Activated CD4-positive, alpha-beta T cell treated with anti-CD3 and anti-CD28 coated beads, Interleukin-2, amount 10 ng/mL, durations not matched to agents 7 days and 5 days (primary cell): Measurements from ENCODE around the gene CNOT3. TPM values are rescaled to one million over a fixed set of nuclear protein-coding genes. Genes with fewer than 3 reads are reported as not detected.
"Not testable (repeated sequence)": the region's sequence is repeated elsewhere in the genome, so short reads cannot be mapped to it uniquely, and the experiment has no call there.

Experiments used
- CTCF ChIA-PET: fragments of 350-600 bp; sonication (Branson Sonifier 250); formaldehyde crosslinking; loops from one replicate; lab custom pipeline; 2021; ENCODE audit warnings: antibody characterized with exemption; lab: Charles Lee
- POLR2A ChIA-PET: fragments of 350-600 bp; sonication (Branson Sonifier 250); formaldehyde crosslinking; loops from one replicate; lab custom pipeline; 2021; ENCODE audit warnings: antibody characterized with exemption; lab: Charles Lee
- DNase-seq: peaks from one replicate; pipeline ENCODE4 v3.0.0-alpha.2; 2020
- H3K27ac Mint-ChIP-seq: one replicate; pipeline ENCODE4 v1.8.0; 2021; ENCODE audit warnings: mild to moderate bottlenecking, moderate library complexity, mixed read lengths
- H3K27me3 Mint-ChIP-seq: one replicate; pipeline ENCODE4 v1.8.0; 2021; ENCODE audit warnings: mixed read lengths
- H3K36me3 Mint-ChIP-seq: one replicate; pipeline ENCODE4 v1.8.0; 2021; ENCODE audit warnings: low read depth, mixed read lengths
- H3K4me1 Mint-ChIP-seq: one replicate; pipeline ENCODE4 v1.8.0; 2021; ENCODE audit warnings: mixed read lengths
- H3K4me3 Mint-ChIP-seq: one replicate; pipeline ENCODE4 v1.8.0; 2021; ENCODE audit warnings: mild to moderate bottlenecking, moderate library complexity, mixed read lengths
- H3K9me3 Mint-ChIP-seq: one replicate; pipeline ENCODE4 v1.8.0; 2021; ENCODE audit warnings: mixed read lengths
- total RNA-seq, 2 experiments: library from RNA; stranded (reverse); gene quantifications; one replicate each; pipeline ENCODE4 v1.2.3, GENCODE V29; 2021

CNOT3 gene
- total RNA-seq, 2 experiments from 2014 or later = 63.7 to 64.8 TPM

DNA sequence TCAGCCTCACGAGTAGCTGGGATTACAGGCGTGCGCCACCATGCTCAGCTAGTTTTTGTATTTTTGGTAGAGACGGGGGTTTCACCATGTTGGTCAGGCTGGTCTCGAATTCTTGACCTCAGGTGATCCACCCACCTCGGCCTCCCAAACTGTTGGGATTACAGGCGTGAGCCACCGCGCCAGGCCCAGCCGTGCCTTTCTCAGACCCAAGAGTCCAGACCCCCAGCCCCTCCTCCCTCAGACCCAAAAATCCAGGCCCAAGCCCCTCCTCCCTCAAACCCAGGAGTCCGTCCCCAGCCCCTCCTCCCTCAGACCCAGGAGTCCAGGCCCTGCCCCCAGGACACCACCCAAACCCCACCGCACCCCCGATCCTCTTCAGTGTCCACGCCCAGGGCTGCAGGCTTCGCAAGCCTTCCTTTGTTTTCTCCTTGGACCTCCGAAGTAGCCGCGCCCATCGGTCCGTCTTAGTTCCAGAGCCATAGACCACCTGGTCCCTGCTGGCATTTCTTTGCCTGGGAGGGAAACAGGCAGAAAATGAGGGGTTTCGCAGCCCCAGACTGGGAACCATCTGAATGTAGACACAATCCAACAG, 31.7 kb downstream of the CNOT3 start:
- H3K4me3 Mint-ChIP-seq = no peak overlapping the region
- no peaks in the 10 kb centered on the region for H3K9me3 Mint-ChIP-seq
- CTCF ChIA-PET = interaction anchor here (0.5 to 3.9 kb wide), 8 partner anchors 10 to 824 kb away, joined by 3 to 27 read pairs (median 5); partner anchors contain the start of genes CNOT3, LENG1 and MBOAT7
- no peaks in the 10 kb centered on the region for H3K27me3 Mint-ChIP-seq
- no peak for DNase-seq
- H3K36me3 Mint-ChIP-seq = no peaks in the 10 kb centered on the region
- POLR2A ChIA-PET = no interaction called here
- no peak overlapping the region for H3K27ac Mint-ChIP-seq
- peaks cover 17% of the 10 kb centered on the region for H3K4me1 Mint-ChIP-seq

DNA sequence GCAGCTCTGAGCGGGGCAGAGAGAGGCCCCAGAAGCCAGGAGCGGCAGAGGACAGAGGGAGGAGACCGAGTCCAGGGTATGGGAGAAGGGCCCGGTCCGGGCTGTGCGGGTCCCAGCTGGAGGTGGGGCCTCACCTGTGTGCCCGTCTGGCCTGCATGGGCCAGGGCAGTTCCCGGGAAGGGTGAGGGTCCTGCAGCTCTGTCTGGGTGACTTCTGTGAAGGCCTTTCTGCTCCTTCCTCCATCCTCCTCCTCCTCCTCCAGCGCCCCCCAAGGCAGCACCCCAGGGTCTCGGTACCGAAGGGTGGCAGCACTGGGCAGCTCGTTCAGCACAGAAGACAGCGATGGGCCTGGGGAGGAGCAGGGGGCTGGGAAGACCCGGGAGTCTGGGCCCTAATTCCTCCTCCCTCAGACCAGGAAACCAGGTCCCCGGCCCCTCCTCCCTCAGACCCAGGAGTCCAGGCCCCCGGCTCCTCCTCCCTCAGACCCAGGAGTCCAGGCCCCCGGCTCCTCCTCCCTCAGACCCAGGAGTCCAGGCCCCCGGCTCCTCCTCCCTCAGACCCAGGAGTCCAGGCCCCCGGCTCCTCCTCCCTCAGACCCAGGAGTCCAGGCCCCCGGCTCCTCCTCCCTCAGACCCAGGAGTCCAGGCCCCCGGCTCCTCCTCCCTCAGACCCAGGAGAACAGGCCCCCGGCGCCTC, 34.3 kb downstream of the CNOT3 start:
- DNase-seq, H3K36me3 Mint-ChIP-seq, H3K27me3 Mint-ChIP-seq, H3K9me3 Mint-ChIP-seq, POLR2A ChIA-PET, H3K27ac Mint-ChIP-seq, H3K4me3 Mint-ChIP-seq, H3K4me1 Mint-ChIP-seq: not testable (repeated sequence)
- CTCF ChIA-PET = interaction anchor here (3.9 kb wide), 1 partner anchor 16 kb away, joined by 27 read pairs; the partner anchor contains the start of gene MBOAT7

DNA sequence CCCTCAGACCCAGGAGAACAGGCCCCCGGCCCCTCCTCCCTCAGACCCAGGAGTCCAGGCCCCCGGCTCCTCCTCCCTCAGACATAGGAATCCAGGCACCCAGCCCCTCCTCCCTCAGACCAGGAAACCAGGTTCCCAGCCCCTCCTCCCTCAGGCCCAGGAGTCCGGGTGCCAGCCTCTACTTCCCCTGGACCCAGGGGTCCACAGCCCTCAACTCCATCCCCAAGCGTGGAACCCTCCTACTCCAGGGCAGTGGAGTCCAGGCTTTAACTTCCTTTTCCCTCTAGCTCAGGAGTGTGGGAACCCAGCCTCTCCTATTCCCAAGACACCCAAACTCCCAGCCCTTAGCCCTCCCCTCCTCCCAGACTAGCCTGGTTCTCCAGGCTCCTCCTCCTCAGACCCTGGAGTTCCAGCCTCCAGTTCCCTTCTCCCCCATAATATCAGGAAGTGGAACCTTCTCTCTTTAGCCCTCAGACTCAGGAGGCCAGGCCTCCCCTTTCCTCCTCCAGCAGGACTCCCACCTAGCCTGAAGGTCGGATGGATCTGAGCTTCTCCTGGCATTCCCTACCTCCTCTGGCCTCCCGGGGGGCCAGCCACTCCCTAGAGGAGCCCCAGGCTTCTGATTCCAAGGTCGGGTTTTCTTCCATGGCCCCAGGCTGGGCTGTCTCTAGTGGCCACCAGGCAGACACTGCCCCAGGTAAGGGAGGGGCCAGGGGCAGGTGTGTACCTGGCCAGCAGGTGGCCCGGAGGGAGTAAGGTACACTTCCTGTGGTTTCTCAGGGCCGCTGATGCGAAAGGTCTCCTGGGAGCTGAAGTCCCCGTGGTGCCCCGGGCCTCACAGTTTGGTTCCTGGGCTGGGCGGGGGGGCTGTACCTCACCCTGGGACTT, 35.2 kb downstream of the CNOT3 start, which contains the start of gene TMC4:
TSS of gene TMC4 (minus strand) at position 690 of the 888 bp plus-strand sequence. CDS start at position 647, 43 bp downstream.
- no peaks in the 10 kb centered on the region for H3K9me3 Mint-ChIP-seq
- no peak within 1 kb of the TSS for H3K27ac Mint-ChIP-seq
- POLR2A ChIA-PET = no interaction called here
- no peak within 1 kb of the TSS for H3K4me3 Mint-ChIP-seq
- H3K4me1 Mint-ChIP-seq = peaks cover 8% of the 10 kb centered on the region
- no peak for DNase-seq
- no peaks in the 10 kb centered on the region for H3K36me3 Mint-ChIP-seq
- no peaks in the 10 kb centered on the region for H3K27me3 Mint-ChIP-seq
- CTCF ChIA-PET = interaction anchor here (1.3 kb wide), 1 partner anchor 12 kb away, joined by 3 read pairs; no protein-coding TSS in a partner anchor

DNA sequence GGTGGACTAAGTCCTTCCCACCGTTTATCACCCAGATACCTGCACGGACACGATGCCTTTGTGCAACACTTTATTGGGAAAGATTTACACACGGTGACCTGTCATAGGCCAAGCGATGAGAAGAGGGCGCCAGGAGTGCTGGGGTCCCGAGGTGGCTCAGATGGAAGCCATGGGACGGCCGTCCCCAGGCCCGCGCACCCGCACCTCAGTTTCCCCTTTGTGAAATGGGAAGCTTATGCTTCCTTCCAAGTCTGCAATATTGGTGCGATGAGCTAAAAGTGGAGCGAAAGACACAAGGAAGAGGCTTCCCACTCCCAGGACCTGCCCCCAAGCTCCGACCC, 35.8 kb downstream of the CNOT3 start:
- Mint-ChIP-seq H3K4me3 (no peak overlapping the region), H3K27me3 (no peaks in the 10 kb centered on the region), H3K4me1 (peaks cover 4% of the 10 kb centered on the region), H3K27ac (no peak overlapping the region), H3K36me3 (peaks cover 4% of the 10 kb centered on the region), H3K9me3 (no peaks in the 10 kb centered on the region)
- ChIA-PET CTCF (interaction anchor here (1.3 kb wide), 1 partner anchor 11 kb away, joined by 3 read pairs; no protein-coding TSS in a partner anchor), POLR2A (no interaction called here)
- no peak for DNase-seq

DNA sequence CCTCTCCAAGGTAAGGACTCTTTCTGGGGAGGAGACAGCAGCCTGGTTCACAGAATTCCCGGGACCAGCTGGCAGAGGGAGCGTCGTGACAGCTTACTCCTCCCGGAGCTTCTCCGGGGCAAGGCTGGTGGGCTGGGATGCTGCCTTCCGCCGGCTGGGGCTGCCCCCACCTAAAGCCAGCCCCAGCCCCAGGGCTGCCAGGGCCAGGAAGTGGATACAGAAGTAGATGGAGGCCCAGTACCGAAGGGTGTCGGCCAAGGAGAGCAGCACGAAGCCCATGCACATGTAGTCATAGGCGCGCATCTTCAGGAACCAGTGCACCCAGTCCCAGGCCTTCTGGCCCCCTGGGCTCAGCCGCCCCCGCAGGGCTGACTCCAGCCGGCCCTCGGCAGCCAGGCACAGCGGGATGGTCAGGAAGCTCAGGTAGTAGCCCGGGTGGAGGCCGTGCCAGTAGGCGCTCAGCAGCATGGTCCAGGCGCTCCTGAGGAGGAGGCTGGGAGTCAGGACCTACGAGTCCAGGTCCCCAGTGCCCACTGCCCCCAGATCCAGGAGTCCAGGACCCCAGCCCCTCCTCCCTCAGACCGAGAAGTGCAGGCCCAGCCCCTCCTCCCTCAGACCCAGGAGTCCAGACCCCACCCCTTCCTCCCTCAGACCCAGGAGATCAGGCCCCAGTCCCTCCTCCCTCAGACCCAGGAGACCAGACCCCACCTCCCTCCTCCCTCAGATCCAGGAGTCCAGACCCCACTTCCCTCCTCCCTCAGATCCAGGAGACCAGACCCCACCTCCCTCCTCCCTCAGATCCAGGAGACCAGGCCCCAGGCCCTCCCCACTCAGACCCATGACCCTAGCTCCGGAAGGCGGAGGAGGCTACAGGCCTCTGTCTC, 36.6 kb downstream of the CNOT3 start:
- Mint-ChIP-seq H3K4me3 (no peak overlapping the region), H3K36me3 (peaks cover 5% of the 10 kb centered on the region), H3K27ac (no peak overlapping the region), H3K9me3 (no peaks in the 10 kb centered on the region), H3K4me1 (peaks cover 2% of the 10 kb centered on the region), H3K27me3 (no peaks in the 10 kb centered on the region)
- DNase-seq = no peak
- ChIA-PET POLR2A (no interaction called here), CTCF (interaction anchor here (1.2 to 1.3 kb wide), 2 partner anchors 10 to 12 kb away, joined by 3 read pairs; no protein-coding TSS in a partner anchor)

DNA sequence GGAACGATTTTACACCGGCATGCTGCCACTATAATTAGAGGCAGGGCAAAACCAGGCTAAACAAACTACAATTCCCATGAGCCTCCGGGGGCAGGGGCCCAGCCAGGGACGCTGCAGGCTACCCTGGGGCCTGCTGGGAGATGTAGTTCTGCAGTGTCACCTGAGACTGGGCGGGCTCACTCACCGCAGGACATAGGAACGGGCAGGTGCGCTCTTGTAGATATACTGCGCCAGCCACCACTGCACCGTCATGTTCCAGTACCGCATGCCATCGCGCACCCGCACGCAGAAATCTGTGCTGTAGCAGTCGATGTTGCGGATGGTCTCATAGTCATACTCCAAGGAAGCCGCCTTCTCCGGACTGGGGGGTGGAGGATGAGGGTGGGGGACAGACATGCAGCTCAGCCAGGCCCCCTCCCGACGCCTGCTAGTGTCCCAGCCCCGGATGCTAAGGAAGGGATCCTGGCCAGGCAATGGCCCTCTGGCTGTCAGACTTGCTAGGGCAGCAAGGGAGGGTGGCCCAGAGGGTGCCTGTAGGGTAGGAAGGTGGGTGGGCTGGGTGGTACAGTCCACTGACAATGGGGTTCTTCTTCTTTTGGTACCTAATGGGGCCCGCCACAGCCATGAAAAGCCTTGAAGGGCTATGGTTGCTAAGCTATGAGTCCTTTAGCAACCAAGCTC, 41.2 kb downstream of the CNOT3 start:
- Mint-ChIP-seq H3K27ac (no peak overlapping the region), H3K9me3 (no peaks in the 10 kb centered on the region), H3K4me1 (no peaks in the 10 kb centered on the region), H3K36me3 (peaks cover 6% of the 10 kb centered on the region), H3K27me3 (no peaks in the 10 kb centered on the region), H3K4me3 (no peak overlapping the region)
- CTCF ChIA-PET = interaction anchor here (0.5 to 1.4 kb wide), 3 partner anchors 10 to 281 kb away, joined by 3 read pairs; partner anchors contain the start of gene MBOAT7
- POLR2A ChIA-PET = no interaction called here
- peak; percentile 52 for DNase-seq

DNA sequence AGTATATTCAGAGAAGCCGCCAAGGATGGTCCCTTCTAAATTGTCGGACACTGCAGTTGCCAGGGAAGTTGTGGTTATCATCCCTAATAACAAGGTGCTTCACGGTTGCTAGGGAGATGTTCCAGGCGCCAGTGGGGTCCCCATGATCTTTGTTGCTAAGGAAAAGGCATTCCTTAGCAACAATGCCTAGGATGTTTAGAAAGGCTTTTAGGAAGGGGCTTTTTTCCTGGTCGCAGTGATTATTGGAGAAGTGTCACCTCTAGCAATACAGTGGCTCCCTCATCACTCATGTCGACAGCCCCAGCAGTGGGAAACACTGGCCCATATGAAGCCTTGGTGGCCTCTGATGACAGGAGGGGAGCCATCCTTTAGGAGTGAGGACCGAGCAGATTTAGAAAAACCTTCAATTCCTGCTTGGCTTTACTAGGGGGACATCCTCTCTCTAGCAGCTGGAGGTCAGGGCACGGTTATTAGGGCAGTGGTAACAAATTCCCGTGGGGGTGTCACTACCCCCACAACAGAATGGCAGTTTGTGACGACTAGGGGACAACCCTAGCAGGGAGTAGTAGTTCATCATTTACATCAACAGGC, 41.8 kb downstream of the CNOT3 start:
- POLR2A ChIA-PET = no interaction called here
- Mint-ChIP-seq H3K27ac (no peak overlapping the region), H3K36me3 (peaks cover 11% of the 10 kb centered on the region), H3K9me3 (no peaks in the 10 kb centered on the region), H3K27me3 (no peaks in the 10 kb centered on the region), H3K4me1 (peaks cover 1% of the 10 kb centered on the region), H3K4me3 (no peak overlapping the region)
- DNase-seq = no peak
- CTCF ChIA-PET = interaction anchor here (0.5 to 0.9 kb wide), 2 partner anchors 10 to 282 kb away, joined by 3 read pairs; partner anchors contain the start of gene MBOAT7

DNA sequence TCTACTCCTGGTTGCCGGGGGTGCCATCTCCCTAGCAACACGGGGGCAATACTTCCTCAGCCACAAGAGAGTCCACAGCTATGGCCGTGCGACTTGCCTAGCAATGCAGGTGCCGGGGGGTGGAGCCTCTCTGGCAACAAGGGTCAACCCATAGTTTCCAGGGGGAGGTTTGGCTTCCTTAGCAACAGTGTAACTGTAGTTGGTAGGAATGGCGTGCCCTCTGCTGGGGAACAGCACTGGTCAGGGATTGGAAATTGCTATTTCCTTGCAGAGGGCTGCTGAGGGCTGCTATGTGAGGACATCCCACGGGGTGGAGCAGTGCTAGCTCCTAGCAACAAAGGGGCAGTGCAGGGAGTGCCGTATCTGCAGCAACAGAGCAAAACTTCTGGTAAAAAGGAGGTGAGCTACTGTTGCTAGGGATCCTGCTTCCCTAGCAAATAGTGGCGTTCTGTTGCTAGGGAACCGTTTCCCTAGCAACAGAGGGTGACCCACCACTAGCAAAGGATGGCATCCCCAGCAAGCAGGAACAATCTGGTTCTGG, 42.4 kb downstream of the CNOT3 start:
- ChIA-PET POLR2A (no interaction called here), CTCF (no interaction called here)
- Mint-ChIP-seq H3K4me1 (peaks cover 1% of the 10 kb centered on the region), H3K27me3 (no peaks in the 10 kb centered on the region), H3K36me3 (peaks cover 11% of the 10 kb centered on the region), H3K9me3 (no peaks in the 10 kb centered on the region), H3K27ac (no peak overlapping the region), H3K4me3 (no peak overlapping the region)
- no peak for DNase-seq

DNA sequence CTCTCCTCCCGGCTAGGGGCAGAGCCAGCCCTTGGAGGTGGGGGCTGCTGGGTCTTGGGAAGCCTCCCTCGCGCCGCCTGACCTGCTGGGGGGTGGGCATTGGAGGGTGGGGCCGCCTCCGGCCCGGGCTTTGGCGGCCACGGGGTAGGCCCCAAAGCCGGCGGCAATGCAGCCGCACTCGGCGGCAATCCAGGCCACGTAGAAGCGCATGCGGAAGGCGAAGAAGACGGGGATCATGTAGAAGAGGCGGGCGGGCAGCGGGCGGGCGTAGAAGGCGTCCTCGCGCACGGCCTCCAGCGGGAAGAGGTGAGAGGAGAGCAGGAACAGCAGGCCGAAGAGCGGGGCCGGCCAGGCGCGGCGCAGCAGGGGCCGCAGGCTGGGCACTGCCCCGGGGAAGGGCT, 43.1 kb downstream of the CNOT3 start:
- CTCF ChIA-PET = no interaction called here
- H3K36me3 Mint-ChIP-seq = peaks cover 11% of the 10 kb centered on the region

DNA sequence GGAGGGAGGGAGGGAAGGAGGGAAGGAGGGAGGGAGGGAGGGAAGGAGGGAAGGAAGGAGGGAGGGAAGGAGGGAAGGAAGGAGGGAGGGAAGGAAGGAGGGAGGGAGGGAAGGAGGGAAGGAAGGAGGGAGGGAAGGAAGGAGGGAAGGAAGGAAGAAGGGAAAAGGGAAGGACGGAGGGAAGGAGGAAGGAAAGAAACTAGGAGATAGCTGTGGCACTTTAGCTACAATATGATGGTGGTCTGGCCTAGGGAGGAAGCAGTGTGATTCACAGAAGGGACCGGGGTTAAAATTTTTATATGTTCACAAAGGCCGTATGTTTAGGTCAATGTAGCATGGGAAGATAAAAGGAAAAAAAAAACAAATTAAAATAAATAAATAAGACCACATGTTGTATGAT, 44.3 kb downstream of the CNOT3 start:
- CTCF ChIA-PET = interaction anchor here (1.0 kb wide), 1 partner anchor 13 kb away, joined by 3 read pairs; no protein-coding TSS in a partner anchor
- POLR2A ChIA-PET, H3K27me3 Mint-ChIP-seq, H3K4me3 Mint-ChIP-seq, DNase-seq, H3K27ac Mint-ChIP-seq, H3K9me3 Mint-ChIP-seq, H3K4me1 Mint-ChIP-seq: not testable (repeated sequence)
- peaks cover 14% of the 10 kb centered on the region for H3K36me3 Mint-ChIP-seq

More for the DNA sequence above, 43.1 kb downstream of the CNOT3 start:
- H3K4me3 Mint-ChIP-seq = no peak overlapping the region
- no peak for DNase-seq
- no peak overlapping the region for H3K27ac Mint-ChIP-seq
- no peaks in the 10 kb centered on the region for H3K9me3 Mint-ChIP-seq
- no peaks in the 10 kb centered on the region for H3K27me3 Mint-ChIP-seq
- peaks cover 1% of the 10 kb centered on the region for H3K4me1 Mint-ChIP-seq
- POLR2A ChIA-PET = no interaction called here

DNA sequence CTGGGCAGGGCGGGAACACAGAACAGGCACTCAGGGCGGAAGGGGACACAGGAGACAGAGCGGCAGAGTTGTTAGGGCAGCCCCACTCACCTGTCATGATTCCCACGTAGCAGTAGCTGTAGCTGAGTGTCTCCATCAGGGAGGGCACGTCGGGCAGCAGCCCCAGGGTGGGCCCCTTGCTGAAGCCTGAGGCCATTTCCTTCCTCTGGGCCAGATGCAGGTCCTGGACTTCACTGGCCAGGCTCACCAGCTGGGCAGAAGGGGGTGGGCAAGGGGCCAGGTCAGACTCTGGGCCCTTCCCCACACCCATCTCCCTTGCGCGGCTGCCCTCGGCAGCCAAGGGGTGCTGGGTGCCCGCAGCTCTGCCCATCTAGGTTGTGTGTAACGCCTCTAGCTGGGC, 45.9 kb downstream of the CNOT3 start:
- peaks cover 18% of the 10 kb centered on the region for H3K4me1 Mint-ChIP-seq
- POLR2A ChIA-PET = no interaction called here
- no peak overlapping the region for H3K4me3 Mint-ChIP-seq
- H3K36me3 Mint-ChIP-seq = peaks cover 8% of the 10 kb centered on the region
- no peak overlapping the region for H3K27ac Mint-ChIP-seq
- H3K9me3 Mint-ChIP-seq = no peaks in the 10 kb centered on the region
- CTCF ChIA-PET = interaction anchor here (1.7 kb wide), 1 partner anchor 19 kb away, joined by 4 read pairs; no protein-coding TSS in a partner anchor
- H3K27me3 Mint-ChIP-seq = no peaks in the 10 kb centered on the region
- DNase-seq = no peak
